Tibial nerve (tissue), 4 donors: ENCODE results near the gene SLC38A10. TPM values are rescaled to one million over a fixed set of nuclear protein-coding genes. Genes with fewer than 3 reads are reported as not detected.
A peak's percentile ranks its signal among the peaks of the same experiment; 100 is the strongest.

Experiments used
- DNase-seq, 2 donors: peaks; one replicate each; pipeline ENCODE4 v3.0.0-alpha.2; 2019; ENCODE audit warnings: low spot score in 2 of 2
- H3K27ac ChIP-seq, 4 donors: fragments of 200-600 bp; sonication (generic) in 3 of 4; one replicate each; pipeline ENCODE4 v1.5.1; 2017 to 2019; ENCODE audit warnings: mild to moderate bottlenecking in 1 of 4
- H3K27me3 ChIP-seq, 2 donors: fragments of 200-600 bp; sonication (generic) in 1 of 2; one replicate each; pipeline versions ENCODE4 v1.5.1 to v1.6.0; 2017 to 2019
- H3K36me3 ChIP-seq, 3 donors: fragments of 200-600 bp; sonication (generic); one replicate each; pipeline ENCODE4 v1.5.1; 2018 to 2019
- H3K4me1 ChIP-seq, 4 donors: fragments of 200-600 bp; sonication (generic) in 3 of 4; one replicate each; pipeline ENCODE4 v1.5.1; 2017 to 2019
- H3K4me3 ChIP-seq, 4 donors: fragments of 200-600 bp; sonication (generic) in 3 of 4; one replicate each; pipeline ENCODE4 v1.5.1; 2017 to 2019; ENCODE audit warnings: mild to moderate bottlenecking in 1 of 4, moderate library complexity in 1 of 4
- H3K9me3 ChIP-seq, 4 donors: fragments of 200-600 bp; sonication (generic) in 3 of 4; one replicate each; pipeline ENCODE4 v1.5.1; 2017 to 2019
- CTCF ChIP-seq, 5 experiments: fragments of 200-600 bp in 3 of 5; fragments of 450-650 bp in 2 of 5; sonication (generic) in 3 of 5; IDR thresholded peaks; one replicate each; pipeline ENCODE4 v1.5.1; 2016 to 2019; ENCODE audit warnings: antibody characterized with exemption in 5 of 5, mild to moderate bottlenecking in 3 of 5, moderate library complexity in 2 of 5
- EP300 ChIP-seq, 2 donors: sonication (generic); formaldehyde crosslinking; IDR thresholded peaks; one replicate each; pipeline ENCODE4 v1.6.1; 2017; ENCODE audit warnings: antibody characterized with exemption in 2 of 2, mild to moderate bottlenecking in 1 of 2
- POLR2A ChIP-seq, 2 donors: fragments of 450-650 bp; IDR thresholded peaks; one replicate each; pipeline ENCODE4 v1.6.1; 2017; ENCODE audit warnings: antibody characterized with exemption in 2 of 2, mild to moderate bottlenecking in 2 of 2, moderate library complexity in 2 of 2
- WGBS, 2 donors: methylation state at CpG; one replicate each; pipeline ENCODE4 v1.1.5; 2018; 5-methylcytosine and 5-hydroxymethylcytosine counted together
- total RNA-seq, 4 donors: library from RNA; depleted of rRNA; stranded (reverse); fragments of >200 nt; gene quantifications; one replicate each; pipeline ENCODE4 v1.1.0, GENCODE V29; 2016

The SLC38A10 gene
- total RNA-seq, 4 donors from 2014 or later = 80.0 to 149 (median 123) TPM

DNA sequence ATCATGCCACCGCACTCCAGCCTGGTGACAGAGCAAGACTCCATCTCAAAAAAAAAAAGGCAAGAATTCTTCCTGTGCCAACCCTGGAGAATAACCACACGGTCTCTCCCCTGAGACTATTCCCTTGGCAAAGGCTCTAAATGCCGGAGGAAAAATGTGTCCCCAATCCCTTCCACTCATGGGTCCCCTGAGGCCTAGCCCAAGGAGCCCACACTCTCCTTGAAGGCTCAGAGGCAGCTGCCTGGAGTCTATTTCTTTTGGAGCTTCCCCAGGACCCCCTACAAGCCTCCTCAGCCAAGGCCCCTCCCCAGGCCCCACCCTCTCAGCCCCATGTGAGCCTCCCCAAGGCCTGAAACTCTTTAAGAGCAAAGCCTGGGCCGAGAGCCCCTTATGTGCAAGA, 88.9 kb downstream of the SLC38A10 start:
- Histone ChIP-seq H3K9me3 (no peaks in the 10 kb centered on the region), H3K27me3 (no peaks in the 10 kb centered on the region), H3K4me3 (no peak overlapping the region), H3K36me3 (peaks cover 0 to 52% (median 0%) of the 10 kb centered on the region in 3 donors), H3K4me1 (peaks cover 0 to under 1% (median 0%) of the 10 kb centered on the region in 4 donors), H3K27ac (no peak overlapping the region)
- DNase-seq = no peak
- TF ChIP-seq CTCF (IDR thresholded peaks at IDR 0.05) (no peak), EP300 (IDR thresholded peaks at IDR 0.05) (no peak), POLR2A (IDR thresholded peaks at IDR 0.05) (no peak)
- 63 to 76% methylated on average over 4 of the region's 4 CpGs for WGBS, 2 donors

DNA sequence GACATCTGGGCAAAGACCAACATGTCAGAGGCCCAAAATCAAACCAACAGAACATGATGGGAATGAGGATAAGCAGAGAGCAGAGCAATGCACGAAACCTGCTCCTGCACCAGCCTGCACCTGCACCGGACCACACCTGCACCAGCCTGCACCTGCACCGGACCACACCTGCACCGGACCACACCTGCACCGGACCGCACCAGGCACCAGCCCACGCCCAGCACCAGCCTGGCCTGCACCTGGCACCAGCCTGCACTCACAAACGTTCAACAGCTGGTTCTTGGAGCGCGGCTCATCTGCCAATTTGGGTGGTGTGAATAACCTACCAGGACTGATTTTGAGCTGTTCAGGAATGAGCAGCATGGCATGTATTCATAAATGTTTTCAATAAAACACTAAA, 90.5 kb downstream of the SLC38A10 start:
- Histone ChIP-seq H3K27me3 (no peaks in the 10 kb centered on the region), H3K9me3 (no peaks in the 10 kb centered on the region), H3K27ac (no peak overlapping the region), H3K36me3 (peaks cover 0 to 56% (median 0%) of the 10 kb centered on the region in 3 donors), H3K4me1 (peaks cover 0 to 12% (median 3%) of the 10 kb centered on the region in 4 donors), H3K4me3 (no peak overlapping the region)
- no peak for DNase-seq
- TF ChIP-seq POLR2A (IDR thresholded peaks at IDR 0.05) (no peak), EP300 (IDR thresholded peaks at IDR 0.05) (no peak), CTCF (IDR thresholded peaks at IDR 0.05) (no peak)
- WGBS, 2 donors = 89 to 91% methylated on average over 10 of the region's 10 CpGs

DNA sequence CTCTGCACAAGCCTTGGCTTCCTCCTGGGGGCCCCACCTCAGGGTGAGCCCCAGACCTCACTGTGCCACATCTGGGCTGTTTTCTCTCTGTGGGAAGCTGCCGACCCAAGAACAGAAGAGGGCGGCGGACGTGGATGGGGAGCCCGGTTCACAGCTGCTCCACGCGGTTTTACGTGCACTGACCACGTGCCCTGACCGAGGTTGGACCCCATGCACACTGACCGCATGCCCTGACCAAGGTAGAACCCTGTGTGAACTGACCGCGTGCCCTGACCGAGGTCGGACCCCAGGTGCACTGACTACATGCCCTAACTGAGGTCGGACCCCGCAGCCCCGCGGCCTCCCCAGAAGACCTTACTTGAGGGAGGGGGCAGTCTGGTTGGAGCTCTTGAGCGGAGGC, 92.0 kb downstream of the SLC38A10 start:
- H3K27me3 ChIP-seq = no peaks in the 10 kb centered on the region
- no peaks in the 10 kb centered on the region for H3K9me3 ChIP-seq
- WGBS, 2 donors = 96 to 97% methylated on average over 14 to 20 of the region's 20 CpGs
- no peak for DNase-seq
- H3K4me3 ChIP-seq = no peak overlapping the region
- peaks cover 0 to 65% (median 0%) of the 10 kb centered on the region in 3 donors for H3K36me3 ChIP-seq
- peaks cover 0 to 12% (median 3%) of the 10 kb centered on the region in 4 donors for H3K4me1 ChIP-seq
- TF ChIP-seq CTCF (IDR thresholded peaks at IDR 0.05) (no peak), EP300 (IDR thresholded peaks at IDR 0.05) (no peak), POLR2A (IDR thresholded peaks at IDR 0.05) (no peak)
- no peak overlapping the region for H3K27ac ChIP-seq

DNA sequence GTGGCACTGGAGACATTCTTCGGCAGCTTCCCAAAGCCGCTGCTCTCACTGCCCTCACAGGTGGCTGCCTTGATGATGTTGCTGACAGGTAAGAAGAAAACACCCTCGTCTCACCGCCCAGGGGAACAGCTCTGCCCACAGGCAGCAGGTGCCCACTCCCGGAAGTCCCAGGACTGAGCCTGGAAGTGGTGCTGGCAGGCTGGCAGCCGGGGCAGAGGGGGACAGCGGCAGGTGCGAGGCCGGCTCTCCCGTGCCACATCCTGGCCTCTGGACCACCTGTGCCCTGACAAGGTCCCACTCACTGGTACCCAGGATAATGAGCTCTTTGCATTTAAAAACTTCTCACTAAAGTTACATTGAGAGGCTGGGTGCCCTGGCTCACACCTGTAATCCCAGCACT, 92.8 kb downstream of the SLC38A10 start:
- peaks cover 0 to 12% (median 3%) of the 10 kb centered on the region in 4 donors for H3K4me1 ChIP-seq
- no peak overlapping the region for H3K4me3 ChIP-seq
- peaks cover 0 to 70% (median 0%) of the 10 kb centered on the region in 3 donors for H3K36me3 ChIP-seq
- H3K27ac ChIP-seq = no peak overlapping the region
- no peaks in the 10 kb centered on the region for H3K9me3 ChIP-seq
- TF ChIP-seq EP300 (IDR thresholded peaks at IDR 0.05) (no peak), CTCF (IDR thresholded peaks at IDR 0.05) (no peak), POLR2A (IDR thresholded peaks at IDR 0.05) (no peak)
- H3K27me3 ChIP-seq = no peaks in the 10 kb centered on the region
- 92 to 94% methylated on average over 10 of the region's 10 CpGs for WGBS, 2 donors
- no peak for DNase-seq

DNA sequence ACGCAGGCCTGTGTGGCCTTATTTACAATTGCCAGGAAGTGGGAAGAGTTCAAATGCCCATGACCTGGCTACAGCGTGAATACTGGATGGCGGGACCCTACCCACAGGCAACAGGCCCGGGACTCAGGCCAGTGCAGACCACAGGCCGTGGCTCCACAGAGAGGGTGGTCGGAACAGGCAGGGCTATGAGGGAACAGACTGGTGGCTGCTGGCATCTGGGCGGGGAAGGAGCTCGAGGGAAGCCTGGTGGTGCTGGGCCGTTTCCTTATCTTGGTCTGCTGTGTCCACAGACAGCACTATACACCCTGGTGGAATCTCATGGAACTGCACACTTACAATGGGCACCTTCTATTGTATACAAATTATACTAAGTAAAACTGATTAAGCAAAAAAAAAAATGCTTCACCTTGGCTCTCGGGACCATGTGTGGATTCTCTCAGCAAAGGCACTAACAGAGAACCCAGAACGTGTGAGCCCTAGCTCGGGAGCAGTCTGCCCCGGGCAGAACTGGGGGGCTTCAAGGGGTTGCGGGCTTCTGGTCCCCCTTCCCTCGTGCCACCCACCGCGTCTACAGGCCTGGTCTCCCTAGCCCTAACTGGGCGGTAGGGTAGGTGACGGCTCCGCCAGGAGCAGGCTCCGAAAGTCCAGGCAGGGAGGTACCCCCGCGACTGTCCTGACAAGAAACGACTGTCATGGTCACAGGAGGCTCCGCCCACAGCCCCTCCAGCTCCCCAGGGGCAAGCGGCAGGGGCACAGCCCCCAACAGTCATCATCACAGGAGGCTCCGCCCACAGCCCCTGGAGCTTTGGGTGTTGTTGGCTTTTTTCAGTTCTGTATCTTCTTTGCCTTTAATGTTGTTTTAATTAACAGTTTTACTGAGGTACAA, 94.2 kb downstream of the SLC38A10 start:
- Histone ChIP-seq H3K4me3 (no peak overlapping the region), H3K4me1 (peaks cover 0 to 12% (median 3%) of the 10 kb centered on the region in 4 donors), H3K27me3 (no peaks in the 10 kb centered on the region), H3K27ac (peak overlapping the region in 1 of 4 donors; percentile 56), H3K9me3 (no peaks in the 10 kb centered on the region), H3K36me3 (peaks cover 0 to 71% (median 2%) of the 10 kb centered on the region in 3 donors)
- WGBS, 2 donors = 55 to 56% methylated on average over 27 of the region's 27 CpGs
- DNase-seq = peak; percentile 29 to 83
- TF ChIP-seq CTCF (IDR thresholded peaks at IDR 0.05) = peak; percentile 57 to 85 (median 71)
- TF ChIP-seq POLR2A (IDR thresholded peaks at IDR 0.05) = no peak
